Body of pancreas (tissue), 4 donors: ENCODE measurements around the gene CHRNA1. TPM values are rescaled to one million over a fixed set of nuclear protein-coding genes. Genes with fewer than 3 reads are reported as not detected.

ENCODE experiments used
- ATAC-seq: fragments of 150-250 bp; one replicate; pipeline ENCODE4 v1.9.1; 2016
- DNase-seq, 4 donors: peaks; one replicate each; pipeline ENCODE4 v3.0.0-alpha.2; 2019
- H3K27ac ChIP-seq, 4 donors: fragments of 200-600 bp; sonication (generic); 1 replicate in 3 of 4; 2 replicates in 1 of 4; pipeline versions ENCODE4 v1.5.1 to v1.6.1; 2016 to 2019; ENCODE audit warnings: mild to moderate bottlenecking in 1 of 4, mixed read lengths in 1 of 4, moderate library complexity in 1 of 4
- H3K27me3 ChIP-seq, 2 donors: fragments of 200-600 bp; sonication (generic); one replicate each; pipeline ENCODE4 v1.6.0; 2016; ENCODE audit warnings: mild to moderate bottlenecking in 1 of 2
- H3K36me3 ChIP-seq, 2 donors: fragments of 200-600 bp; sonication (generic); replicated peaks in 1 of 2; 2 replicates each; pipeline ENCODE4 v1.5.1; 2016; ENCODE audit warnings: low read depth in 2 of 2; ENCODE audit not compliant: insufficient read depth in 1 of 2
- H3K4me1 ChIP-seq: fragments of 200-600 bp; sonication (generic); one replicate; pipeline ENCODE4 v1.6.0; 2016
- H3K4me3 ChIP-seq, 2 donors: fragments of 200-600 bp; sonication (generic); 1 replicate in 1 of 2; 2 replicates in 1 of 2; pipeline ENCODE4 v1.5.1; 2016 to 2019
- H3K9me3 ChIP-seq, 3 donors: fragments of 200-600 bp; sonication (generic); 1 replicate in 2 of 3; 2 replicates in 1 of 3; pipeline ENCODE4 v1.5.1; 2016
- POLR2A ChIP-seq, 3 donors: fragments of 450-650 bp; IDR thresholded peaks; one replicate each; pipeline ENCODE4 v1.6.1; 2016; ENCODE audit warnings: antibody characterized with exemption in 3 of 3, mild to moderate bottlenecking in 2 of 3
- WGBS, 2 donors: methylation state at CpG; one replicate each; pipeline ENCODE4 v1.1.5; 2017; 5-methylcytosine and 5-hydroxymethylcytosine counted together
- intact Hi-C: fragments of 100-400 bp; cut with DNase I; formaldehyde crosslinking; loops from one replicate; pipeline ENCODE4 v1.15.1; 2023
- total RNA-seq, 2 donors: library from RNA; depleted of rRNA; stranded (reverse); fragments of >200 nt; gene quantifications; one replicate each; pipeline ENCODE4 v1.1.0, GENCODE V29; 2016
- TF ChIP-seq, protein P1 (sequence below), 7 experiments: fragments of 450-650 bp in 4 of 7; fragments of 200-600 bp in 3 of 7; sonication (generic) in 3 of 7; IDR thresholded peaks; one replicate each; pipeline ENCODE4 v1.5.1; 2016 to 2019; ENCODE audit warnings: antibody characterized with exemption in 7 of 7

CHRNA1 gene
- total RNA-seq, 2 donors from 2014 or later, result not detected

DNA sequence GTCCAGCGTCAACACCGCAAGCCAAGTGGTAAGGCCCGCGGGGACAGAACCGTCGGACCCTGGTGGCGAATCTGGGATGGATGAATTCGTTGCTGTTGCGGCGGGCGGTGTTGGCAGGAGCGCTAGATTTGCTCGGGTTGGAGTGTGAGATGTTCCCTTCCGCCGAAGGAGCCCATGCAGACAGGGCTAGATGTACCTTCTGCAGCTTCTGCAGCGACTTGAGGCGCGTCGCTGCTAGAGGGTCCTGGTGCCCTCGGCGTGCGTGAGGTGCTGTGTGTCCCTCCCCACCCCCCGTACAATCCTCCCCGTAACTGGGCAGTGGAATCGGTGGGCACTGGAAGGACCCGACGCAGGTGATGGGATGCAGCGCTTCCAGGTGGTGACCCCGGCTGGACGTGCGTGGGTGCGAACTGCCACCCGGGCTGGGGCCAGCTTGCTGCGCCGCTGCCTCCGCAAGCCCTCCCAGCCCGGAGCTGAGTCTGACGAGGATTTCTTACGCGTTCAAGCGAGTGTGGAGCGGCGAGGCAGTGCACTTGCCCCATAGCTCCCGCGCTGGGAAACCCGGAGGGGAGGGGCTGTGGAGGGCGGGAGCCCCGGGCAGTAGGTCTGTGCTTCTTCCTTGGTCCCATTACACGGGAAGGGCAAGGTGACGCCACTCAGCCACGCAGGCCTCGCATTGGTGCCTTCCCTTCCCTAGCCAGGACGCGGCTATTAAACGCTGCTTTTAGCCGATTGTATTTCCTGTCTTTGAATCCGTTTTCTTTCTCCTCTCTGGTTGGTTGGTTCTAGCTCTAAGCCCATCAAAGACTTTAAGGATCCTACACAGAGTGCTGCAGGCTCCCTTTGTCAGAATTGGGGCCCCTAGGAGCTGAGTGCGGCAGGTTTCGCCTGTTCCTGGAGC lies 34.2 kb downstream of the CHRNA1 start:
- no peak overlapping the region for H3K4me3 ChIP-seq
- ATAC-seq, result peak; percentile 47
- no peak for DNase-seq
- peaks cover 0 to 18% of the 10 kb centered on the region in 2 donors for H3K27me3 ChIP-seq
- H3K9me3 ChIP-seq, result no peaks in the 10 kb centered on the region
- no peak overlapping the region for H3K27ac ChIP-seq
- WGBS, 2 donors, result 10 to 25% methylated on average over 4 to 59 of the region's 59 CpGs
- peaks cover 16% of the 10 kb centered on the region for H3K4me1 ChIP-seq
- H3K36me3 ChIP-seq, result no peaks in the 10 kb centered on the region
- TF ChIP-seq POLR2A (IDR thresholded peaks at IDR 0.05), result no peak
- TF ChIP-seq, protein P1, sequence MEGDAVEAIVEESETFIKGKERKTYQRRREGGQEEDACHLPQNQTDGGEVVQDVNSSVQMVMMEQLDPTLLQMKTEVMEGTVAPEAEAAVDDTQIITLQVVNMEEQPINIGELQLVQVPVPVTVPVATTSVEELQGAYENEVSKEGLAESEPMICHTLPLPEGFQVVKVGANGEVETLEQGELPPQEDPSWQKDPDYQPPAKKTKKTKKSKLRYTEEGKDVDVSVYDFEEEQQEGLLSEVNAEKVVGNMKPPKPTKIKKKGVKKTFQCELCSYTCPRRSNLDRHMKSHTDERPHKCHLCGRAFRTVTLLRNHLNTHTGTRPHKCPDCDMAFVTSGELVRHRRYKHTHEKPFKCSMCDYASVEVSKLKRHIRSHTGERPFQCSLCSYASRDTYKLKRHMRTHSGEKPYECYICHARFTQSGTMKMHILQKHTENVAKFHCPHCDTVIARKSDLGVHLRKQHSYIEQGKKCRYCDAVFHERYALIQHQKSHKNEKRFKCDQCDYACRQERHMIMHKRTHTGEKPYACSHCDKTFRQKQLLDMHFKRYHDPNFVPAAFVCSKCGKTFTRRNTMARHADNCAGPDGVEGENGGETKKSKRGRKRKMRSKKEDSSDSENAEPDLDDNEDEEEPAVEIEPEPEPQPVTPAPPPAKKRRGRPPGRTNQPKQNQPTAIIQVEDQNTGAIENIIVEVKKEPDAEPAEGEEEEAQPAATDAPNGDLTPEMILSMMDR (IDR thresholded peaks at IDR 0.05), result no peak
- intact Hi-C loops, result no loop called here

DNA sequence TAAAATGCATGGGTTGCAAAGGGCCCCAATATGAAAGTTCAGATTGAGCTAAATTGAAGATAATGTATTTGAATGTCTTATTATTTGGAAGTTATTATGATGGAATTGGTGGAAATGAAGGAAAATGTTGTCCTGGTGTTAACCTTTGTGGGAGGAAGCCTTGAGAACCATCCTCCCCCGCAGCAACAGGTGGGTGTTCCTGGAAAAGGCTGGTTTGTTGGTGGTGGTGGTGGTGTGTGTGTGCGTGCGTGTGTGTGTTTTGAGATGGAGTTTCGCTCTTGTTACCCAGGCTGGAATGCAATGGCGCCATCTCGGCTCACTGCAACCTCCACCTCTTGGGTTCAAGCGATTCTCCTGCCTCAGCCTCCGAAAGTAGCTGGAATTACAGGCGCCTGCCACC lies 36.2 kb downstream of the CHRNA1 start:
- no peaks in the 10 kb centered on the region for H3K9me3 ChIP-seq
- TF ChIP-seq, protein P1 (IDR thresholded peaks at IDR 0.05), result no peak
- TF ChIP-seq POLR2A (IDR thresholded peaks at IDR 0.05), result no peak
- H3K27ac ChIP-seq, result no peak overlapping the region
- WGBS, 2 donors, result 86 to 94% methylated on average over 4 to 9 of the region's 9 CpGs
- peaks cover 0 to 18% of the 10 kb centered on the region in 2 donors for H3K27me3 ChIP-seq
- ATAC-seq (no peak), DNase-seq (no peak)
- no peak overlapping the region for H3K4me3 ChIP-seq
- H3K4me1 ChIP-seq, result peaks cover 16% of the 10 kb centered on the region
- intact Hi-C loops, result no loop called here
- H3K36me3 ChIP-seq, result no peaks in the 10 kb centered on the region

DNA sequence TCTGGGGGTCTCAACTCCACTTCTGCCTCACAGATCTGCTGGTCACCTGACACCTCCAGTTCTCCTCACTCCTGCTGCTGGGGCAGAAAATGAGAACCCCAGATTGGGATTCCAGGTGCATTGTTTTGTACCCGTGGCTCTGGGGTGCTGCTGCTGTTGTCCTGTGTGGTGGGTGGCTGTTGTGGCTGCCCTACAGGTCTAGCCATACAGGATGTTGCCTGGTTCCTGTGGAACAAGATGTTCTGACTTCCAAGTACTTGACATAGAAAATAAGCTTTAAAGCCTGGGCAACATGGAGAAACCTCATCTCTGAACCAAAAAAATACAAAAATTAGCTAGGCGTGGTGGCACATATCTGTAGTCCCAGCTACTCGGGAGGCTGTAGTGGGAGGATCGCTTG lies 38.1 kb downstream of the CHRNA1 start:
- no peak for ATAC-seq
- WGBS, 2 donors, result 53 to 70% methylated on average over 4 of the region's 4 CpGs
- intact Hi-C loops, result no loop called here

DNA sequence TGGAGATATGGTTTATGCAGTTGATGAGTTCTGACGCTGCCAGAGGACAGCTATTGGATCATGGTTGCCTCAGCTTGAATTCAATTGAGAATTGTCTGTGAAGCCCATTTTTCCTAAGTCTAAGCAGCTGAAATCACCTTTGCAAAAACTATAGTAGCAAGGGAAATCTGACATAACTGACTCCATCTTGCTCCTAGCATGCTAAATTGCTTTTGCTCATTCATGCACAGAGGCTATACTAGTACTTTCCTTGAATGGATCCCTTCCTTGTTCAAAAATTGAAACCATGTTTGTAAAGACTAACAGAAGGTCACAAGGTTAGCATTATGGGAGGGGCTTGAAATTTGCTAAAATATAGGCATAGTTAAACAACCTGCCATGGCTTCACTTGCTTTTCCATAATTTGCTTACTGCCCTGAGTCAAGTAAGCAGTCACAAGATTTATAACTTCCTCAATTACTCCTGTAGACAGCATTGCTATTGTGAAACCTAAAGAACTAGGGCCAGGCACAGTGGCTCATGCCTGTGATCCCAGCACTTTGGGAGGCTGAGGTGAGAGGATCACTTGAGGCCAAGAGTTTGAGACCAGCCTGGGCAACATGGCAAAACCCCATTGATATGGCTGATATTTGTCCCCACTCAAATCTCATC lies 41.2 kb downstream of the CHRNA1 start:
- WGBS, 2 donors, result 91 to 100% methylated on average over 1 of the region's 1 CpG
- peaks cover 0 to 2% (median 0%) of the 10 kb centered on the region in 3 donors for H3K9me3 ChIP-seq
- TF ChIP-seq, protein P1 (IDR thresholded peaks at IDR 0.05), result no peak
- TF ChIP-seq POLR2A (IDR thresholded peaks at IDR 0.05), result no peak
- H3K27ac ChIP-seq, result no peak overlapping the region
- DNase-seq (no peak), ATAC-seq (no peak)
- H3K27me3 ChIP-seq, result no peaks in the 10 kb centered on the region
- intact Hi-C loops, result no loop called here
- no peaks in the 10 kb centered on the region for H3K36me3 ChIP-seq
- no peaks in the 10 kb centered on the region for H3K4me1 ChIP-seq
- H3K4me3 ChIP-seq, result no peak overlapping the region

More for the DNA sequence above, 38.1 kb downstream of the CHRNA1 start:
- no peaks in the 10 kb centered on the region for H3K9me3 ChIP-seq
- no peak overlapping the region for H3K27ac ChIP-seq
- DNase-seq, result no peak
- peaks cover 16% of the 10 kb centered on the region for H3K4me1 ChIP-seq
- H3K4me3 ChIP-seq, result no peak overlapping the region
- H3K27me3 ChIP-seq, result peaks cover 0 to 18% of the 10 kb centered on the region in 2 donors
- TF ChIP-seq POLR2A (IDR thresholded peaks at IDR 0.05), result no peak
- TF ChIP-seq, protein P1 (IDR thresholded peaks at IDR 0.05), result no peak
- no peaks in the 10 kb centered on the region for H3K36me3 ChIP-seq
